ENCODE data around the gene TMBIM4. TPM values are rescaled to one million over a fixed set of nuclear protein-coding genes. Genes with fewer than 3 reads are reported as not detected.

TMBIM4 gene
- total RNA-seq, 4 donors from 2014 or later = 66.4 to 108 (median 83.7) TPM

DNA sequence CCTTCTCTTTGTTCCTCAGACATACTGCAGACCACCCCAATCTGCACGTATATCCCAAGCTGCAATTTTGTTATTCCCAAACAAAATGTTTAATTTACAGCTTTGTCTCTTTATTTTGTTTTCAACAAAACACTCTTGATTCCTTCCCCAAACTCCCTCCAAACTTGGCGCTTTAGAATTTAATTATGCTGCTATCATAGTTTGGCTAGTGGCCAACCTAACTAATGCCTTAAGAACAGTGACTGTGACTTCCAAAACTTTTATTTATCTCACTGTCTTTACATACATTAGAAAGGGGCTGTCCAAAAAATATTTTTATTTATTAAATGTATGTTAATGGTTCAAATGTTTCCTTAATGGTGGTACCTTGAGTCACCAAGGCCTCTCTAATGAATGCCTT is 7.1 kb downstream of the TMBIM4 start:
- intact Hi-C loops (cut with DNase I; ENCODE audit: low total_unique reads) = no loop called here
- H3K4me3 ChIP-seq (ENCODE audit: low read depth, poor library complexity, severe bottlenecking) = no peak overlapping the region
- TF ChIP-seq, protein P1, sequence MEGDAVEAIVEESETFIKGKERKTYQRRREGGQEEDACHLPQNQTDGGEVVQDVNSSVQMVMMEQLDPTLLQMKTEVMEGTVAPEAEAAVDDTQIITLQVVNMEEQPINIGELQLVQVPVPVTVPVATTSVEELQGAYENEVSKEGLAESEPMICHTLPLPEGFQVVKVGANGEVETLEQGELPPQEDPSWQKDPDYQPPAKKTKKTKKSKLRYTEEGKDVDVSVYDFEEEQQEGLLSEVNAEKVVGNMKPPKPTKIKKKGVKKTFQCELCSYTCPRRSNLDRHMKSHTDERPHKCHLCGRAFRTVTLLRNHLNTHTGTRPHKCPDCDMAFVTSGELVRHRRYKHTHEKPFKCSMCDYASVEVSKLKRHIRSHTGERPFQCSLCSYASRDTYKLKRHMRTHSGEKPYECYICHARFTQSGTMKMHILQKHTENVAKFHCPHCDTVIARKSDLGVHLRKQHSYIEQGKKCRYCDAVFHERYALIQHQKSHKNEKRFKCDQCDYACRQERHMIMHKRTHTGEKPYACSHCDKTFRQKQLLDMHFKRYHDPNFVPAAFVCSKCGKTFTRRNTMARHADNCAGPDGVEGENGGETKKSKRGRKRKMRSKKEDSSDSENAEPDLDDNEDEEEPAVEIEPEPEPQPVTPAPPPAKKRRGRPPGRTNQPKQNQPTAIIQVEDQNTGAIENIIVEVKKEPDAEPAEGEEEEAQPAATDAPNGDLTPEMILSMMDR (IDR thresholded peaks at IDR 0.05) = no peak
- no peak for TF ChIP-seq POLR2A (IDR thresholded peaks at IDR 0.05)
- whole genome bisulfite sequencing, 2 donors = 65 to 73% methylated on average over 2 of the region's 2 CpGs
- DNase-seq (ENCODE audit: low spot score in 2 of 2) = no peak

DNA sequence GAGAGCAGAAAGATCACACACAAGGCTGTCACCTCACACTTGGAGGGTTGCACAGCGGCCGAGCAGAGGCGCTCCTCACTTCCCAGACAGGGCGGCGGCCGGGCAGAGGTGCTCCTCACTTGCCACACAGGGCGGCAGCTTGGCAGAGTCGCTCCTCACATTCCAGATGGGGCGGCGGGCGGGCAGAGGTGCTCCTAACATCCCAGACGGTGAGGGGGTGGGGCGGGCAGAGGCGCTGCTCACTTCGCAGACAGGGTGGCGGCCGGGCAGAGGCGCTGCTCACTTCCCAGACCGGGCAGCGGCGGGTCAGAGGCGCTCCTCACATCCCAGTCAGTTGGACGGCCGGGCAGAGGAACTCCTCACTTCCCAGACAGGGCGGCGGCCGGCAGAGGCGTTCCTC is 9.1 kb downstream of the TMBIM4 start:
- intact Hi-C loops (cut with DNase I; ENCODE audit: low total_unique reads) = no loop called here
- WGBS, 2 donors = 91 to 93% methylated on average over 24 to 27 of the region's 28 CpGs
- TF ChIP-seq POLR2A (IDR thresholded peaks at IDR 0.05) = no peak
- TF ChIP-seq, protein P1 (IDR thresholded peaks at IDR 0.05) = no peak
- no peak overlapping the region for H3K4me3 ChIP-seq (ENCODE audit: low read depth, poor library complexity, severe bottlenecking)
- no peak for DNase-seq (ENCODE audit: low spot score in 2 of 2)

DNA sequence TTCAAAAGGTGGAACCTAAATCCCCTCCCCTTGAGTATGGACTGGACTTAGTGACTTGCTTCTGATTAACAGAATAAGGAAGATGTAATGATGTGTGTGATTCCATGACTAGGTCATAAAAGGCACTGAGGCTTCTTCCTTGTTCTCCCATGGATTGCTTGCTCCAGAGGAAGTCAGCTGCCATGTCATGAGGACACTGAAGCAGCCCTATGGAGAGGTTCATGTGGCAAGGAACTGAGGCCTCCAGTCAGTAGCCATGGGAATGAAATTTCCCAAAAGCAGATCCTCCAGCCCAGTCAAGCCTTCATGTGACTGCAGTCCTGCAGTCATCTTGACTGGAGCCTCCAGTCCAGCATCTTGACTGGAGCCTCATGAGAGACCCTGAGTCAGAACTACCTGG is 10.7 kb downstream of the TMBIM4 start:
- DNase-seq (ENCODE audit: low spot score in 2 of 2) = no peak
- TF ChIP-seq POLR2A (IDR thresholded peaks at IDR 0.05) = no peak
- TF ChIP-seq, protein P1 (IDR thresholded peaks at IDR 0.05) = no peak
- intact Hi-C loops (cut with DNase I; ENCODE audit: low total_unique reads) = no loop called here
- no peak overlapping the region for H3K4me3 ChIP-seq (ENCODE audit: low read depth, poor library complexity, severe bottlenecking)

DNA sequence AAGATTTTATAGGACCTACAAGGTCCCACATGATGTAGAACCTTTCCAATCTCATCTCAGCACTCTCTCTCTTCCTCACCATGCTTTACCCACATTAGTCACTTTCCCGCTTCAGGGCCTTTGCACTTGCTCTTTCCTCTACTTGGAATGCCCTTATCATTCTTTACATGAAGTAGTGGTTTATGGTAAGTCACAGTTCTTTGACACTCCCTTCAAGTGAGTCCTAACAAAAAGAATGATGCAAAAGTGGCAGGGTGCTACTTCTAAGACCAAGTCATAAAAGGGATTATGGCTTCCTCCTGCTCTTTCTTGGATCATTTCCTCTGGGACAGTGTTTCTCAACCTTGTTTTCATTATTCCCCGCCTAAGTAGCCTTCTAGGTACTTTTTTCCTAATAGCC is 13.1 kb downstream of the TMBIM4 start:
- TF ChIP-seq, protein P1 (IDR thresholded peaks at IDR 0.05) = no peak
- WGBS, 2 donors = 95 to 98% methylated on average over 2 of the region's 2 CpGs
- intact Hi-C loops (cut with DNase I; ENCODE audit: low total_unique reads) = no loop called here
- no peak overlapping the region for H3K4me3 ChIP-seq (ENCODE audit: low read depth, poor library complexity, severe bottlenecking)
- DNase-seq (ENCODE audit: low spot score in 2 of 2) = no peak

DNA sequence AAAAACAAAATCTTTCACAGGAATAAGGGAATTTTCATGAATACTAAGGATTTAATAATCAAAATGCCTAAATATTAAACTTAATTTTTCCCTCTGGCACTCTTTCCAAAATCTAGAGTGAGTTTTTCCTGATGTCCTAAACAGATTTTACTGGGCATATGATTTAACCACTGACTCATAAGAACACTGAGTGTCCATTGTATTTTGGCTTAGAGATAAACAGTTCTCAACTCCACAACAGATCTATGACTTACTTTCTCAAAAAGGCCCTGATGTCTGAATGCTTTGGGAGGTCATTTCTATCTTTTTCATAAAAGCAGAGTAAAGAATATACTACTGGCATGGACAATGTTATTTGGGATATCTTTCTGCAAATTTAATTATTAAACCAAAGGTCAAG is 15.0 kb downstream of the TMBIM4 start:
- DNase-seq (ENCODE audit: low spot score in 2 of 2) = no peak
- intact Hi-C loops (cut with DNase I; ENCODE audit: low total_unique reads) = no loop called here
- TF ChIP-seq POLR2A (IDR thresholded peaks at IDR 0.05) = no peak
- TF ChIP-seq, protein P1 (IDR thresholded peaks at IDR 0.05) = no peak

DNA sequence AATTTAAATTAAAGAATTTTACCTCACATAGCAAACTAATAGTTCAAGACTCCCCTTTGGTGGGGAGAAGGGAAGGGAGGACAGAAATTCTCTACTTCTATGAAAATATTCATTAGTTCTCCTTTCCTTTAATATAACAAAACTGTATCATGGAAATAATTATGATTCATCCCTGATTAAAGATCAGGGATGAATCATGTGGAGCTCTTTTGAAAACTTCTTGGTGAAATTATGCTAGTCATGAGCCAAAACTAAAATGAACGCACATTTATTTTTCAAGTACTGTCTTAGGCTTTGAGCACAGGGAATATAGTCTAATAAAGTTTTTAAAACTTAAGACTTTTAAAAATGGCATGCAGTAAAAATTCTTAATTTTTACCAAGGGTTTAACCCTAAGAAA is 17.1 kb downstream of the TMBIM4 start:
- H3K4me3 ChIP-seq (ENCODE audit: low read depth, poor library complexity, severe bottlenecking) = no peak overlapping the region
- WGBS, 2 donors = 22 to 30% methylated on average over 1 of the region's 1 CpG
- no peak for TF ChIP-seq POLR2A (IDR thresholded peaks at IDR 0.05)
- TF ChIP-seq, protein P1 (IDR thresholded peaks at IDR 0.05) = no peak
- intact Hi-C loops (cut with DNase I; ENCODE audit: low total_unique reads) = no loop called here
- no peak for DNase-seq (ENCODE audit: low spot score in 2 of 2)

More for the DNA sequence above, 15.0 kb downstream of the TMBIM4 start:
- H3K4me3 ChIP-seq (ENCODE audit: low read depth, poor library complexity, severe bottlenecking) = no peak overlapping the region

All from lower leg skin (tissue), 4 donors.